Stimulated activated CD8-positive, alpha-beta memory T cell treated with anti-CD3 and anti-CD28 coated beads, Interleukin-7, amount 100 ng/mL, for 1 hour (primary cell): Measurements from ENCODE around the gene EXD3.
"Not testable (repeated sequence)": the region's sequence is repeated elsewhere in the genome, so short reads cannot be mapped to it uniquely, and the experiment has no call there.

ENCODE experiments used
- DNase-seq, 2 donors: peaks; one replicate each; pipeline ENCODE4 v3.0.0-alpha.2; 2020; ENCODE audit warnings: low read depth in 2 of 2

EXD3 gene

DNA sequence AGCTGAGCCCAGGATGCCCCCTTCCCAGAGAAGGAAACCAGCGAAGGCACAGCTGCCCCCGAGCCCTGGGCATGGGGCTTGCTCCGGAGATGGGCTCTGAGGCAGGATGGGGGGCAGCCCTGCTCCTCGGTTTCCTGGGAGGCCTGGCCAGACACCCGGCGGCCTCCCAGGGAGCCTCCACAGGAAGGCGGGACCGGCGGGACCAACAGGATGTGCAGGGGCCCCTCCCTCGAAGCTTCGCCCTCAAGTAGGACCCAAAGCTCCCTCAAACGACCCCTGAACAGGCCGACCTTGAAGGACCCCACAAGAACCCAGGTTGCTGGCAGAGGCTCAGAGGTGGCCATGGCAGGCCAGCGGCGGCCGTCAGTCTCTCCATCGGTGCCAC lies 11.7 kb downstream of the EXD3 start:
- DNase-seq = no peak

DNA sequence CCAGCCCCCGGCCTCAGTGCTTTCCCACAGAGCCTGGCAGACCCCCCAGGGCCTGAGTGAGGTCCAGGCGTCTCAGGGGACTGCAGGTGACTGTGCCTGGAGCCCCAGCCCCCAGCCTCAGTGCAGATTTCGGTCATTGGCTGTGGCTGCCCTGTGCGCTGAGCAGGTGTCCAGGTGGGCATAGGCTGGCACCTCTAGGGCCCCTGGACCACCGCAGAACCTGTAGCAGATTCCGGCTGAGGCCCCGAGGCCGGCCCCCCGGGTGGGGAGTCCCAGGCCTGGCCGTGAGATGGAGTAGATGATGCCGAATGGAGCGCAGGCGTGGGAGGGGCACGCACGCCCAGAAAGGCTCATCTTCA lies 12.1 kb downstream of the EXD3 start:
- DNase-seq = no peak

DNA sequence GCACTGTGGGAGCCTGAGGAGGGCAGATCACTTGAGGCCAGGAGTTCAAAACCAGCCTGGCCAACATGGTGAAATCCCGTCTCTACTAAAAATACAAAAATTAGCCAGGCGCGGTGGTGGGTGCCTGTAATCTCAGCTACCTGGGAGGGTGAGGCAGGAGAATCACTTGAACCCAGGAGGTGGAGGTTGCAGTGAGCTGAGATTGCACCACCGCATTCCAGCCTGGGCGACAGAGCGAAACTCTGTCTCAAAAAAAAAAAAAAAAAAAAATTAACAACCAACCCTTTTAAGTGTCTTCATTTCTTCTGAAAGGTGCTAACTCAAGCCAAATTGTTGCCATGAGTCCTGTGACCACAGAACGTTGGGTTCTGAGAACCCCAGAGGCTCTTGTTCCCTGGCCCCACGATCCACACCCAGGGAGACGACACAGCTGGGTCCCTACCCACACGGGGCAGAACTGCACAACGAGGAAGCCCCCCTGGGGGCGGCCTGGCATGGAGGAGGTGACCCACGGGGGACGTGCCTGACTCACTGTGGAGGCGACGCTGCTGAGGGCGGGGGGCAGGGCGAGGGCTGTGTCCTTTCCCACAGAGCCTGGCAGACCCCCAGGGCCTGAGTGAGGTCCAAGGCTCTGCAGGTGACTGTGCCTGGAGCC lies 12.6 kb downstream of the EXD3 start:
- DNase-seq = not testable (repeated sequence)

DNA sequence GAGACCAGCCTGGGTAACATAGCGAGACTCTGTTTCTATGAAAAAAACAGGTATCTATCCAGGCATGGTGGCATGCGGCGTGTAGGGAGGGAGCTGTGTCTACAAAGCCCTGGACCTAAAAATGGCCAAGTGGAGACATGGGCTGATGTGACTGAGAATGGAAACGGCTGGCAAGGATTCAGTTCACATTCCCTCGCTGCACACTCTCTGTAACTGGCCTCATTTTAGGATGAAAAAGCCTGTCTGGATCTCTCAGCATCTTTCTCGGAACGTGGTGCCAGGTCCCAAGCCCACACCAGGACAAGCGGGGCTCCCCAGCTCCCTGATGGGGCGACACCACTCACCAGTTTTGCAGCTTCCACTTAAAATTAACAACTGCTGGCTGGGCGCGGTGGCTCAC lies 13.4 kb downstream of the EXD3 start:
- DNase-seq = no peak

DNA sequence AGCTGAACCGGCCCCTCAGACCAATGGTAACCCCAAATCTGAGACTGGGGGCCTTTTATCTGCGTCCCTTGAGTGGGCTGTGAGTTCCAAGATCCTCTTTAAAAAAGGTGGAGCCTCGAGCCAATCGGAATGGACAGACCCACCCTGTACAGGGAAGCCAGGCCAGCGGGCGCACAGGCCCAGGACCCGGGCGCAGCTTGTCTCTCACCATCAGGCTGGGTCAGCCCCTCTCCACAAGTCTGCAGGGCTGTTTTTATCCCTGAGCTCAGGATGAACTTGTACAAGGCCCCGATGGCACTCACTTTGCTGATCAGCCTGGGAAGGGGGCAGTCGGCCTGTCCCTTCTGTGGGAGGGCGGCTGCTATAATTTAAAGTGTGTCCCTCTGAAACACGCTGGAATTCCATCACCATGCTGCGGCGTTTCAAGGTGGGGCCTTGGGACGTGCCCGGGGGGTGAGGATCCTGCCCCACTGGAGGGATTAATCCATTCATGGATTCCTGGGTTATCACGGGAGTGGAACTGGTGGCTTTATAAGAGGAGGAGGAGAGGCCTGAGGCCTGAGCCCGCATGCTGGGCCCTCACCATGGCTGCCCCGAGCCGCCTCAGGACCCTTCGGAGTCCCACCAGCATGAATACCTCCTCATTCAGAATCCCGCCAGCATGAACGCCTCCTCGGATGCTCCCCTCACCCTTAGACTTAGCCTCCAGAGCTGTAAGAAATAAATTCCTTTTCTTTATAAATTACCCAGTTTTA lies 14.1 kb downstream of the EXD3 start:
- no peak for DNase-seq

DNA sequence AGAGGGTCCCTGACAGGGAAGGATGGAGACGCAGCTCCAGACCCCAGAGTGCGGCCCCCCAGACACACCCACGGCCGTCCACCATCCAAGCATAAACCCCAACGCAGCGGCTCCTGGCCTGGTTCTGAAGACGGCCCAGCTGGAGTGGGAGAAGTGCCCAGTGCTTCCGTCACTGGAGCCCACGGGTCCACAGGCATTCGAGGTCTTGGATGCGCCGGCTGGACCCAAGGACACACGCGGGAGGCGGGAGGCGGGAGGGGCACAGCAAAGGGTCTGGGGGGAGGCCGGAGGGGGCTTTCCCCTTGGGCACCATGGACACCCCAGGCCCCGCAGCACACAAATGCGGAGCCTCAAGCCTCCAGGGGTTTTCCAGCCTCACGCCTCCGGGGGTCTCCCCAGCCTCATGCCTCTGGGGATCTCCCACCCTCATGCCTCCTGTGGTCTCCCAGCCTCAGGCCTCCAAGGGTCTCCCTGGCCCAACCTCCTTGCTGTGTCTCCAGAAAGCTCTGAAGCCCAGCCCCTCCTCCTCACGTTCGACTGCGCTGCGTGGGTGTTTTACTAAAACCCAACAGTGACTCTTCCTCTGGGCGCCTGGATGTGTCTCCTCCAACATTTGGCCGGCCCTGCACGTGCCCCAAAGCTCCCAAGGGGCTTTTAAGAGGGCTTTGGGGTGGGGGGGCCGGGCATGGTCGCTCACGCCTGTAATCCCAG lies 15.2 kb downstream of the EXD3 start:
- no peak for DNase-seq

DNA sequence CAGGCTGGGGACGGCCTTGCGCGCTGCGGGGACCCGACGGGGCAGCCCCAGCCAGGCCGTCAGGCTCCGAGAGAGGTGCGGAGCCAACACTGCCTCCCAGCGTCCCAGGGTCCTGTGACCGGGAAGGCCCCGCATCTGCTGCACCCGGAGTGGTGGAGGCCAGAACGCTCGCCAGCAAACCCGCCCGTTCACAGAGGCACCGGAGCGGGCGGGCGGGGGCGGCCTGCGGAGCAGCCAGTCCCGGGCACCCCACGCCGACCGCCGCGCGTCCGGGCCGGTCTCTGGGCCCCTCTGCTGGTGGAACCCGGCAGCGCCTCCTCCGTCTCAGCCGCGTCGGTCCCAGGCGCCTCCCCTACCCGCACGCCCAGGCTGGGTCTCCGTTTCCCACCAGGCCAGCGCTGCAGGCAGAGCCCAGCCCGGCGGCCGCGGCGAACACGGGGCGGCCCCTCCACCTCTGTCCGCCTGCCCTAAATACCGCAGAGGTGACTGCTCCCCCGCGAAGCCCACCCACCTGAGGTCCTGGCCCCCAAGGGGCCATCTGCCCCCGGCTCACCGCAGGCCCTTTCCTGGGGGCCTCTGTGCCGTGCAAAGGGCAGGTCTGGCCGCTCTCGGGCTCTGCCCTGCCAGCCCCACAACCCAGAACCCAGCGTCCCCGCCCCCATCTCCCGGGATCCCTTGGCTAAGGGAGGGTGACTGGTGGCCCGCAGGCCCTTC lies 15.9 kb downstream of the EXD3 start:
- DNase-seq = peak; percentile 23 to 37

DNA sequence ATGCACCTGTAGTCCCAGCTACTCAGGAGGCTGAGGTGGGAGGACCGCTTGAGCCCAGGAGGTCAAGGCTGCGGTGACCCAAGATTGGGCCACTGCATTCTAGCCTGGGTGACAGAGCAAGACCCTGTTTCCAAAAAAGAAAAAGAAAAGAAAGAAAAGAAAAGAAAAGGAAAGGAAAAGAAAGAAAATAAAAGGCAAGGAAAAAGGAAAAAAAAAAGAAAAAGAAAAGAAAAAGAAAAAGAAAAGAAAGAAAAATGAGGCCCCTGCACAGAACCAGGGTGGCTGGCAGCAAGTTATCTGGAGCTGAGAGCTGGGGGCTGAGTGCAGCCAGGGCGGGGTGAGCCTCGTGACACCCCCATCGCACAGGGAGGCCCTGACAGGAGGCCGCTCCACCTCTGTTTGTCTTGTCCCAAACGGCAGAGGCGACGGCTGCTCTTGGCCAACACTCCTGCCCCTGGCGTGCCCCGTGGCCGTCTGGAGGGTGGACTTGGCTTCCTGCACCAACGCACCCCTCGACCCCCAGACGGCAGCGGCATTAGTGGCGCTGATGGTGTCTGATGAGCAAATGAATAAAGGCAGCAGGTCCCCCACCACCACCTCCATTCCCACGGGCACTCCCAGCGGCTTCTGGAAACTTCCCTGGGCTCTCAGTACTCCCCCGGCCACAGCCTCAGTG lies 16.7 kb downstream of the EXD3 start:
- DNase-seq = no peak

DNA sequence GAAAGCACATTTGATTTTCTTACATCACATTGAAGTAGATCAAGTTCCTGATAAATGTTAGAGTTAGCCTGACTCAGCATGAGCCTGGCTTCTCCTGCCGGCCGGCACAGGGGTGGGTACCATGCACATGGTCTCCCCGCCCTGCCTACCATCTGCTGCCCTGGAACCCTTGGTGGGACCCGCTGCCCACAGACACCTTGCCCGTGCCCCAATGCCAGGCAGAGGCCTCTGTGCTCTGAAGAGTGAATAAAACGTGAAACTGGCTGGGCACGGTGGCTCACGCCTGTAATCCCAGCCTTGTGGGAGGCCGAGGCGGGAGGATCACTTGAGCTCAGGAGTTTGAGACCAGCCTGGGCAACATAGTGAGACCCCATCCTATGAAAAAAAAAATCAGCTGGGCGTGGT lies 17.3 kb downstream of the EXD3 start:
- DNase-seq = no peak

DNA sequence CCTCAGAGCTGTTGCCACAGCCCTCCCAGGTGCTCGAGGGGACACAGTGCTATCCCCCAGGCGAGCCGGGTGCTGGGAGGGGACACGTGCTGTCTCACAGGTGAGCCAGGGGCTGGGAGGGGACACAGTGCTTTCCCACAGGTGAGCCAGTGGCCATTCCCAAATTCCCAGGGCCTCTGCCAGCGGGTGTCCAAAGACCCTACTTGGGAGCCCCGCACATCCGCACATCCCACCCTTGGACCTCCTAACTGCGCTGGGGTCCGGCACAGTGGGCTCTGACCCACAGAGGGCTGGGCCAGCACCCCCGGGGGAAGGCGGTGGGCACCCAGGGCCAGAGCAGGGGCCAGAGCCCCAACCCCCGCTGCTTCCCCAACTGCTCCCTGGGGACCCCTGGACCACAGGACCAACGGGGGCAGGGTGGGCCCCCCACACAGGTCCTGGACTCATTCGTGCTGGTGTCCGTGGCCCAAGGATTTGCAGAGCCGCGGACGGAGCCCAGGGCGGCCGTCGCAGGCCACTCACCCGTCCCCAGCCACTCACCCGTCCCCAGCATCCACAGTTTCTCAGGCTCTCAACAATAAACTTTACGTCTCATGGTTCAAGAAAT lies 17.9 kb downstream of the EXD3 start:
- DNase-seq = no peak

DNA sequence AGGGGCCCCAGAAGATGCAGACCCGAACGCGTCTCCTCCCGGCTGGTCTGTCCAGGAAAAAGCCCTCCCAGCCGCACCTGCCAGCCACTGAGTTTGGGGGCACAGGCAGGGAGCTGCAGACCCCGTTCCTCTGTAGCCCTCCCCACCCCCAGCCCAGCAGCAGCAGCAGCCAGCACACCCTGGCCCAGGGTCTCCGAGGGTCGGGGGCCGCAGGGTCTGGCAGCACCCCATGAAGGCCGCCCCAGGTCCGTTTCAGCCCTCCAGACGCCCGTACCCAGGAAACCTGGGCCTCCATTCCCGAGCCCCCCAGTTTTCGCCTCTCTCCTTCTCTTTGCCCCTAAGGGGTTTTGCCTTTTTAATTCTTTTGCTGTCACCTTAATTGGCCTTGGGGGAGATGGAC lies 19.7 kb downstream of the EXD3 start:
- no peak for DNase-seq

DNA sequence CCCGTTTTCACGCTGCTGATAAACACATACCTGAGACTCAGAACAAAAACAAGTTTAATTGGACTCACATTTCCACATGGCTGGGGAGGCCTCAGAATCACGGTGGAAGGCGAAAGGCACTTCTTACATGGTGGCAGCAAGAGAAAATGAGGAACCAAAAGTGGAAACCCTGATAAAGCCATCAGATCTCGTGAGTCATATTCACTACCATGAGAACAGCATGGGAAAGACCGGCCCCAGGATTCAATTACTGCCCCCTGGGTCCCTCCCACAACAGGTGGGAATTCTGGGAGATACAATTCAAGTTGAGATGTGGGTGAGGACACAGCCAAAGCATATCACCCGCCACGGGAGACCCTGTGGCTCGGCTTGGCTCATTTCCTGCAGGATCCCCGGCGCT lies 20.2 kb downstream of the EXD3 start:
- DNase-seq = no peak

DNA sequence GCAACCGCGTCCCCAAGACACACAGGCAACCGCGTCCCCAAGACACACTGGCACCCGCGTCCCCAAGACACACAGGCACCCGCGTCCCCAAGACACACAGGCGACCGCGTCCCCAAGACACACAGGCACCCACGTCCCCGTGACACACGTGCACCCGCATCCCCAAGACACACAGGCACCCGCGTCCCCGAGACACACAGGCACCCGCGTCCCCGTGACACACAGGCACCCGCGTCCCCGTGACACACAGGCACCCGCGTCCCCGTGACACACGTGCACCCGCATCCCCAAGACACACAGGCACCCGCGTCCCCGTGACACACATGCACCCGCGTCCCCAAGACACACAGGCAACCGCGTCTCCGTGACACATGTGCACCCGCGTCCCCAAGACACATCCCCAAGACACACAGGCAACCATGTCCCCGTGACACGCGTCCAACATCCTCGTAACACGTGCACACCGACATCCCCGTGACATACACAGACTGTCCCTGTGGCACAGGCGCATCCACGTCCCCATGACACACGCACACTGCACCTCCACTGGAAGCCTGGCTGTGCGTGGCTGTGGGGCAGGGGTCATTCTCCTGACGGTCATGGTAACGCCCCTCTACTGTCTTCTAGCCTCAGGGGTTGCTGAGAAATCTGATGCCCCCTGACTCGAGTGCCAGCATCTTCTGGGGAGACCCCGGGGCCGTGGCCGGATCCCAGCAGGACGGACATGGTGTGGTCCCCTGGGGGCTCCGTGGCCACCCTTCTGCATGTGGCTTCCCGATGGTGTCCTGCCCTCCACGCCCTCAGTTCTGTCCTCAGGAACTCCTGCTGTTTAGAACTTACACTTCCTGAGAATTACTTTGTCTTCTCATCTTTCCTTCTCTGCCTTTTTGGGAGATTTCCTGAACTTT lies 24.1 kb downstream of the EXD3 start:
- DNase-seq = no peak

DNA sequence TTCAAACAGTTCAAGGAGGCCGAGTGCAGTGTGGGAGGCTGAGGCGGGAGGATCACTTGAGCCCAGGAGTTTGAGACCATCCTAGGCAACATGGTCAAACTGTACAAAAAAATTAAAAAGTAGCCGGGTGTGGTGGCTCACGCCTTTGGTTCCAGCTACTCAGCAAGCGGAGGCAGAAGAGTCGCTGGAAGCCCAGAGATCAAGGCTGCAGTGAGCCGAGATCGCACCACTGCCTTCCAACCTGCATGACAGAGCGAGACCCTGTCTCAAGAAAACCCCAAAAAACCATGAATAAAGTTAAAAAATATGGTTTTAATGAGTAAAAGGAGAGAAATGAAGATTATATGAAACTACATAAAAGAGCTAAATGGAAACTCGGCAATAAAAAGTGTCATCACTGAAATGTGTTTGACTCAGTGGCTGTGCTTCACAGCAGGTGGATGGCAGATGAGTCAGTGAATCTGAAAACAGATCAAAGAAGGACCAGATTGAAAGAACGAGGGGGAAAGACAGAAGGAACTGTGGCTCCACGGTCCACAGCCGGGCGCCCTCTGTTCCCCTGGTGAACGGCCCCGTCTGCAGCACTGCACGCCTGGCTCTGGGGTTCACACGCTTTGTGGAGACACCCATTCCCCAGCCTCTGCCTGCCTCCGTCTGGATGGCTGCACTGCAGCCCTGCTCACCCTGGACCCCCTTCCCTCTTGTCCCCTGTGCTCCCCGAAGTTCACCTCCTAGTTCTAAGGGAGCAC lies 25.1 kb downstream of the EXD3 start:
- DNase-seq = no peak

DNA sequence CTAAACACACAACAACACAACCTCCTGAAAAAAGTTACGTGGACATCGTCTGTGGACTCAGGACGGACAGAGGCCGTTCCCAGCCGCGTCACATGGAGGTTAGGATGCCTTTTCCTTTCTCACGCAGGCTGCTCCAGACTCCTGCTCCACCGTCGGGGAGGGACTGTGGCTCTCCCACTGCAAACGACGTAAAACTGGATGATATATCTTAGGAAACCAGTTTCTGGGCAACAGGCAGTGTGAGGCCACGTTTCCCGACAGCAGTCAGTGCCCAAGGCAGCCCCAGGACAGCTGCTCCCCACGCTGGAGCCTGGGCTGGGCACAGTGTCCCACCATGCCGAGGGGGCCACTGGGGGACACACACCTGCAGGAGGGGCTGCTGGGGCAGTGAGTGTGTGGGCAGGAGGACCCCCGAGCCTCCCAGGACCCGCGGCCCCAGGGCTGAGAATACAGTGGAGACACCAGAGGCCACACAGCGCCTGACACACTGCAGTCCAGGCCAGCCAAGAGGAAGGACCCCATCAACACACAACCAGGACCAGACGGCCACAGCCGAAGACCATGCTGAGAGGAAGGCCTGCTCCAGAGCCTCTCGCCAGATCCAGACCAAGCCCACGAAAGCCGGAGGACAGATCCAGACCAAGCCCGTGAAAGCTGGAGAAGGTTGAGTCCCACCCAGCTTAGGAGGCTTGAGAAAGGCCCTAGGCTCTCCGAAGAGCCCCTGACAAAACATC lies 26.2 kb downstream of the EXD3 start:
- no peak for DNase-seq

DNA sequence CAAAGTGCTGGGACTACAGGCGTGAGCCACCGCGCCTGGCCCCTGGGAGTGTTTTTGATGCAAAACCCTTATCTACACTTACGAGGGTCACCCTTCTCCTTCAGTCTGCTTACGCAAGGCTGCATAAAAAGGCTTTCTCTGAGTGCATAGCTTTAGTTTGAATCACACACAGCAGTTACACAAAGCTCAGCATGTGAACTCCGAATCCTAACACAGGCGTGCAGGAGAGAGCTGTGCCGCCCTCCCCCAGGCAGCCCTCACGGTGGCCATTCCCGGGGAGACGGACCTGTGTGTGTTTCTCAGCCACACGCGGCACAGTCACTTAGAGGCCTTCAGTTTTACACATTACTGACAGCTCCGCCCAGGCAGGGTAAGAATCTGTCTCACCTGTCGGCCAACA lies 26.7 kb downstream of the EXD3 start:
- no peak for DNase-seq

DNA sequence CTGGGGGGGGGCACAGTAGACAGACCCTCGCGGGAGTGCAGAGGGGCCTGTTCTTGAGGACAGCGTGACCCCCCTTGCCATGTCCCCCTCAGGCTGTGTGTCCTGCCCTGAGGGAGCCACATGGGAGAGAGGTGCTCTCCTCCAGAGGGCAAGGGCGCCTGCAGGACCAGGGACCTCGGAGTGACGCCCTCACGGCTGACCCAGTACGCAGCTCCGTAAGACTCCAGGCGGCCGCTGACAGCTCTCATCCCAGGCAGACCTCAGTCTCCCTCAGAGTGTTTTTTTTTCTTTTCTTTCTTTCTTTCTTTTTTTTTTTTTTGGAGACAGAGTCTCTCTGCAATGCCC lies 27.3 kb downstream of the EXD3 start:
- DNase-seq = no peak

DNA sequence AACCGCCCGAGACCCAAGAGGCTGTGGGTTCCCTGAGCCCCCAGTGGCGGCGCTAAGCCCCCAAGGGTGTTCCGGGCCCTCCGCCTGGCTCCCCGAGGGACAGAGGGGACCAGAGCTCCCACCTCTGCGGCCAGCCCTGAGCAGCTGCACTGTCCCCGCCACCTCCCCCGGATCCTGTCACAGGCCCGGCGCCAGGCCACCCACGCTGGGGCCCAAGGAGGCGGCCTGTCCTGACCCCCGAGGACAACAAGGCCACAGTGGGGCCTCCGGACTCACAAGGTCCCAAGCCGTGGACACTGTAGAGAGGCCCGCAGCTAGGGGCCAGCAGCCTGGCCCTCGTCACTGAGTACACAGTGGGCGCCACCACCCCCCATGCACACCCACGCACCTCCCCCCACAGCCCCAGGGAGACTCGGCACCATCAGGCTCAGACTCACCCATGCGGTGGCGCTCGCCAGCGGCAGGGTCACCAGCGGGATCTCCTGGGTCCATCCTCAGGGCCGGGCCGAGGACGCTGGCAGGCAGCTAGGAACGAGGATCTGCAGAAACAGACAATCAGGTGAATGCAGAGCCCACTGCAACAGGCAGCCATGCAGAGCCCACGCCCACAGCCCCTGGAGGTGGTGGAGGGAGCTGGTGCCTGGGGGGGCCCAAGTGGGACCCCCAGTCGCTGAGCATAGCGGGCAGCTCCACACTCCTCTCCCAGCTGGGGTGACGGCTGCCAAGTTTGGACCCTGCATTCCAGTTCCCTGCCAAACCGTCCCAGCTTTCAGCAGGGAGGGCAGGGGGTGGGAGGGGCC lies 27.9 kb downstream of the EXD3 start:
- DNase-seq = no peak
